Keratinocyte (primary cell): ENCODE results near the gene RNU6-9. TPM values are rescaled to one million over a fixed set of nuclear protein-coding genes. Genes with fewer than 3 reads are reported as not detected.

ENCODE experiments used
- DNase-seq: peaks from one replicate; pipeline ENCODE4 v3.0.0-alpha.2; 2011; ENCODE audit warnings: low read depth, missing footprints, low spot score
- FAIRE-seq: peaks from 2 replicates; lab custom pipeline; 2011; peaks lifted over from hg19 to GRCh38; lab: Jason Lieb, UNC
- H2AFZ ChIP-seq: 2 replicates; pipeline ENCODE4 v1.6.0; 2012; ENCODE audit warnings: low read length, control low read depth, inconsistent platforms; ENCODE audit not compliant: control insufficient read depth
- H3K27ac ChIP-seq: 2 replicates; pipeline ENCODE4 v1.5.1; 2011; ENCODE audit warnings: low read length; ENCODE audit not compliant: control insufficient read depth, insufficient read depth
- H3K27me3 ChIP-seq: 3 replicates; pipeline ENCODE4 v1.6.0; 2011; ENCODE audit warnings: low read length; ENCODE audit not compliant: control insufficient read depth, insufficient read depth; ENCODE audit errors: extremely low read depth
- H3K36me3 ChIP-seq, 2 experiments: 2 replicates in 1 of 2; 3 replicates in 1 of 2; pipeline ENCODE4 v1.5.1; 2011; ENCODE audit warnings: low read length in 2 of 2, mild to moderate bottlenecking in 1 of 2; ENCODE audit not compliant: control insufficient read depth in 2 of 2, insufficient read depth in 2 of 2; ENCODE audit errors: extremely low read depth in 1 of 2
- H3K4me1 ChIP-seq: 3 replicates; pipeline ENCODE4 v1.5.1; 2011; ENCODE audit warnings: low read length; ENCODE audit not compliant: control insufficient read depth, insufficient read depth; ENCODE audit errors: extremely low read depth
- H3K4me2 ChIP-seq: 3 replicates; pipeline ENCODE4 v1.6.0; 2011; ENCODE audit warnings: low read depth, low read length; ENCODE audit not compliant: control insufficient read depth, insufficient read depth; ENCODE audit errors: extremely low read depth
- H3K4me3 ChIP-seq, 3 experiments: fragments of 200-600 bp in 1 of 3; sonication (generic) in 1 of 3; 2 replicates in 2 of 3; 3 replicates in 1 of 3; pipeline ENCODE4 v1.5.1; 2011 to 2016; ENCODE audit warnings: low read length in 3 of 3, mild to moderate bottlenecking in 3 of 3, control low read depth in 2 of 3, inconsistent platforms in 1 of 3, low read depth in 1 of 3, mixed read lengths in 1 of 3, mixed run types in 1 of 3, moderate library complexity in 1 of 3; ENCODE audit not compliant: control insufficient read depth in 2 of 3, insufficient read depth in 2 of 3; ENCODE audit errors: extremely low read depth in 1 of 3
- H3K79me2 ChIP-seq: 2 replicates; pipeline ENCODE4 v1.6.0; 2012; ENCODE audit warnings: low read length; ENCODE audit not compliant: control insufficient read depth, insufficient read depth
- H3K9ac ChIP-seq: 3 replicates; pipeline ENCODE4 v1.6.0; 2011; ENCODE audit warnings: low read length; ENCODE audit not compliant: control insufficient read depth, insufficient read depth; ENCODE audit errors: extremely low read depth
- H3K9me1 ChIP-seq: 3 replicates; pipeline ENCODE4 v1.6.0; 2011; ENCODE audit warnings: low read length; ENCODE audit not compliant: control insufficient read depth, insufficient read depth; ENCODE audit errors: extremely low read depth
- H3K9me3 ChIP-seq: 2 replicates; pipeline ENCODE4 v1.5.1; 2012; ENCODE audit warnings: low read depth, low read length; ENCODE audit not compliant: control insufficient read depth
- H4K20me1 ChIP-seq: 3 replicates; pipeline ENCODE4 v1.6.0; 2011; ENCODE audit warnings: low read length; ENCODE audit not compliant: control insufficient read depth, insufficient read depth; ENCODE audit errors: extremely low read depth
- CTCF ChIP-seq, 3 experiments: IDR thresholded peaks in 1 of 3; conservative IDR thresholded peaks in 1 of 3; optimal IDR thresholded peaks in 1 of 3; 2 replicates in 2 of 3; 3 replicates in 1 of 3; pipeline versions ENCODE3 to v1.5.1; 2011; ENCODE audit warnings: low read length in 3 of 3, mild to moderate bottlenecking in 3 of 3, moderate library complexity in 2 of 3, control low read depth in 1 of 3, inconsistent platforms in 1 of 3; ENCODE audit not compliant: insufficient read depth in 2 of 3; ENCODE audit errors: extremely low read depth in 1 of 3
- EZH2 ChIP-seq: IDR thresholded peaks from one replicate; pipeline ENCODE4 v1.6.1; 2012; ENCODE audit warnings: inconsistent platforms, mild to moderate bottlenecking, low read length, moderate library complexity
- dilution Hi-C: fragments of 300-500 bp; cut with MboI; formaldehyde crosslinking; loops from one replicate; pipeline ENCODE4 v1.7.0; 2020; ENCODE audit warnings: low sequenced_read_pairs; ENCODE audit not compliant: extremely low pct_ligation_motif_present
- polyA plus RNA-seq, 5 experiments: library from polyadenylated mRNA; depleted of rRNA in 3 of 5; stranded (reverse) in 3 of 5; stranded (forward) in 1 of 5; unstranded in 1 of 5; fragments of >200 nt; gene quantifications; 1 replicate in 1 of 5; 2 replicates in 3 of 5; 3 replicates in 1 of 5; pipeline versions ENCODE4 v1.2.1 to v1.2.3, GENCODE V29; 2011 to 2012; ENCODE audit warnings: missing spikeins in 2 of 5, low read depth in 1 of 5, low replicate concordance in 1 of 5

Gene RNU6-9
- polyA plus RNA-seq, 1 donor (not counting 4 experiments of a cell fraction or from before 2014, with no cell fraction given) = not detected

- H3K9ac ChIP-seq = no peak overlapping the region
- no peak for FAIRE-seq
- no peaks in the 10 kb centered on the region for H3K9me1 ChIP-seq
- H4K20me1 ChIP-seq = no peaks in the 10 kb centered on the region
- H3K36me3 ChIP-seq = peaks cover 5 to 17% of the 10 kb centered on the region in 2 experiments
- no peaks in the 10 kb centered on the region for H3K27me3 ChIP-seq
- TF ChIP-seq EZH2 (no peak), CTCF (optimal IDR thresholded peaks at IDR 0.05 in 1 of 3, IDR thresholded peaks at IDR 0.05 in 1 of 3, conservative IDR thresholded peaks at IDR 0.05 in 1 of 3; ENCODE audit: extremely low read depth in 1 of 3, insufficient read depth in 2 of 3, low read length in 3 of 3) (no peak)
- no peak for DNase-seq
- H3K4me2 ChIP-seq = no peak overlapping the region
- H3K4me3 ChIP-seq = no peak overlapping the region
- dilution Hi-C loops = no loop called here
- H3K79me2 ChIP-seq = peaks cover 5% of the 10 kb centered on the region
- no peaks in the 10 kb centered on the region for H3K4me1 ChIP-seq
- no peak overlapping the region for H3K27ac ChIP-seq
- no peaks in the 10 kb centered on the region for H3K9me3 ChIP-seq
- no peak overlapping the region for H2AFZ ChIP-seq
These were observed 5.4 kb downstream of the RNU6-9 start for GRCh38 chr19:898663-899062.

GRCh38 chr19:899336-900042, 6.2 kb downstream of the RNU6-9 start:
- Histone ChIP-seq H4K20me1 (no peaks in the 10 kb centered on the region), H3K36me3 (peaks cover 5 to 17% of the 10 kb centered on the region in 2 experiments), H2AFZ (no peak overlapping the region), H3K9me1 (no peaks in the 10 kb centered on the region), H3K4me3 (no peak overlapping the region), H3K9ac (no peak overlapping the region), H3K4me2 (no peak overlapping the region), H3K27me3 (no peaks in the 10 kb centered on the region), H3K4me1 (no peaks in the 10 kb centered on the region), H3K79me2 (peaks cover 11% of the 10 kb centered on the region), H3K27ac (no peak overlapping the region), H3K9me3 (no peaks in the 10 kb centered on the region)
- no peak for DNase-seq
- TF ChIP-seq EZH2 (no peak), CTCF (optimal IDR thresholded peaks at IDR 0.05 in 1 of 3, IDR thresholded peaks at IDR 0.05 in 1 of 3, conservative IDR thresholded peaks at IDR 0.05 in 1 of 3; ENCODE audit: extremely low read depth in 1 of 3, insufficient read depth in 2 of 3, low read length in 3 of 3) (no peak)
- FAIRE-seq = no peak
- dilution Hi-C loops = no loop called here
